HEK293 (cell line): ENCODE data around the gene GRK5.

Source experiments
- CTCF ChIA-PET: fragments of 350-600 bp; formaldehyde crosslinking; extraction: SDS; loops from one replicate; lab custom pipeline; 2021; ENCODE audit warnings: antibody characterized with exemption; lab: Yijun Ruan, JAX
- POLR2A ChIA-PET: fragments of 300-600 bp; formaldehyde crosslinking; extraction: SDS; loops from one replicate; lab custom pipeline; 2020; ENCODE audit warnings: antibody characterized with exemption, inconsistent platforms; lab: Yijun Ruan, JAX
- H3K27ac ChIP-seq: fragments of 200-500 bp; sonication (Bioruptor generic); 2 replicates; pipeline ENCODE4 v1.5.1; 2014; ENCODE audit warnings: low read depth, low read length, control low read depth, inconsistent platforms; ENCODE audit errors: extremely low read depth
- H3K36me3 ChIP-seq, 2 experiments: fragments of 200-500 bp in 1 of 2; sonication (Bioruptor generic) in 1 of 2; 1 replicate in 1 of 2; 2 replicates in 1 of 2; pipeline ENCODE4 v1.5.1; 2014 to 2017; ENCODE audit warnings: inconsistent platforms in 2 of 2, low read length in 2 of 2; ENCODE audit not compliant: control insufficient read depth in 2 of 2, insufficient read depth in 1 of 2
- H3K4me1 ChIP-seq: fragments of 200-500 bp; sonication (Bioruptor generic); 2 replicates; pipeline ENCODE4 v1.5.1; 2014; ENCODE audit warnings: mild to moderate bottlenecking, low read length, inconsistent platforms; ENCODE audit not compliant: control insufficient read depth, insufficient read depth
- H3K4me3 ChIP-seq: 2 replicates; pipeline ENCODE4 v1.5.1; 2011; ENCODE audit warnings: low read depth, mild to moderate bottlenecking, control low read depth, low read length, moderate library complexity
- H3K9me3 ChIP-seq: fragments of 200-500 bp; sonication (Bioruptor generic); 2 replicates; pipeline ENCODE4 v1.5.1; 2014; ENCODE audit warnings: low read depth, low read length, inconsistent platforms; ENCODE audit not compliant: control insufficient read depth, insufficient read depth
- BCL11A ChIP-seq: fragments of 450-650 bp; formaldehyde crosslinking; IDR thresholded peaks from 2 replicates; pipeline ENCODE4 v1.5.1; 2016; ENCODE audit warnings: low read depth, missing biosample characterization, missing genetic modification characterization
- GLI4 ChIP-seq: fragments of 450-650 bp; formaldehyde crosslinking; IDR thresholded peaks from 2 replicates; pipeline ENCODE4 v1.5.1; 2016; ENCODE audit warnings: missing biosample characterization, missing genetic modification characterization
- IKZF3 ChIP-seq: fragments of 450-650 bp; IDR thresholded peaks from 2 replicates; pipeline ENCODE4 v1.5.0; 2018; ENCODE audit warnings: missing biosample characterization, mild to moderate bottlenecking, missing genetic modification characterization, moderate library complexity
- KLF16 ChIP-seq: fragments of 450-650 bp; formaldehyde crosslinking; IDR thresholded peaks from 2 replicates; pipeline ENCODE4 v1.5.1; 2017; ENCODE audit warnings: missing biosample characterization, missing genetic modification characterization
- KLF17 ChIP-seq: fragments of 450-650 bp; formaldehyde crosslinking; IDR thresholded peaks from 2 replicates; pipeline ENCODE4 v1.5.1; 2016; ENCODE audit warnings: missing biosample characterization, missing genetic modification characterization
- KLF8 ChIP-seq: fragments of 450-650 bp; formaldehyde crosslinking; IDR thresholded peaks from 2 replicates; pipeline ENCODE4 v1.5.1; 2016; ENCODE audit warnings: missing biosample characterization, missing genetic modification characterization
- SCRT2 ChIP-seq: fragments of 450-650 bp; formaldehyde crosslinking; IDR thresholded peaks from 2 replicates; pipeline ENCODE4 v1.5.1; 2016; ENCODE audit warnings: missing biosample characterization, missing genetic modification characterization
- SP3 ChIP-seq: fragments of 450-650 bp; formaldehyde crosslinking; IDR thresholded peaks from 2 replicates; pipeline ENCODE4 v1.5.1; 2016; ENCODE audit warnings: missing biosample characterization, missing genetic modification characterization
- ZBTB17 ChIP-seq: fragments of 450-650 bp; formaldehyde crosslinking; IDR thresholded peaks from 2 replicates; pipeline ENCODE4 v1.5.1; 2016; ENCODE audit warnings: missing biosample characterization, missing genetic modification characterization
- ZNF148 ChIP-seq: fragments of 450-650 bp; formaldehyde crosslinking; IDR thresholded peaks from 2 replicates; pipeline ENCODE4 v1.5.0; 2017; ENCODE audit warnings: missing biosample characterization, missing genetic modification characterization, borderline replicate concordance
- ZNF157 ChIP-seq: fragments of 450-650 bp; formaldehyde crosslinking; IDR thresholded peaks from 2 replicates; pipeline ENCODE4 v1.5.1; 2016; ENCODE audit warnings: missing biosample characterization, missing genetic modification characterization
- ZNF174 ChIP-seq: fragments of 450-650 bp; formaldehyde crosslinking; IDR thresholded peaks from 2 replicates; pipeline ENCODE4 v1.5.0; 2017; ENCODE audit warnings: missing biosample characterization, mild to moderate bottlenecking, missing genetic modification characterization
- ZNF184 ChIP-seq: fragments of 450-650 bp; IDR thresholded peaks from 2 replicates; pipeline ENCODE4 v1.5.1; 2018; ENCODE audit warnings: missing biosample characterization, mild to moderate bottlenecking, missing genetic modification characterization
- ZNF23 ChIP-seq: fragments of 450-650 bp; formaldehyde crosslinking; IDR thresholded peaks from 2 replicates; pipeline ENCODE4 v1.5.1; 2016; ENCODE audit warnings: missing biosample characterization, missing genetic modification characterization, borderline replicate concordance
- ZNF239 ChIP-seq: fragments of 450-650 bp; formaldehyde crosslinking; IDR thresholded peaks from 2 replicates; pipeline ENCODE4 v1.5.1; 2016; ENCODE audit warnings: missing biosample characterization, missing genetic modification characterization
- ZNF248 ChIP-seq: fragments of 450-650 bp; formaldehyde crosslinking; IDR thresholded peaks from 2 replicates; pipeline ENCODE4 v1.5.1; 2017; ENCODE audit warnings: missing biosample characterization, missing genetic modification characterization
- ZNF341 ChIP-seq: fragments of 450-650 bp; formaldehyde crosslinking; IDR thresholded peaks from 2 replicates; pipeline ENCODE4; 2016; ENCODE audit warnings: low read depth, missing biosample characterization, missing genetic modification characterization
- ZNF37A ChIP-seq: fragments of 450-650 bp; IDR thresholded peaks from 2 replicates; pipeline ENCODE4 v1.5.1; 2018; ENCODE audit warnings: missing biosample characterization, missing genetic modification characterization
- ZNF423 ChIP-seq: fragments of 450-650 bp; formaldehyde crosslinking; IDR thresholded peaks from 2 replicates; pipeline ENCODE4 v1.5.1; 2016; ENCODE audit warnings: missing biosample characterization, missing genetic modification characterization
- ZNF449 ChIP-seq: fragments of 450-650 bp; formaldehyde crosslinking; IDR thresholded peaks from 2 replicates; pipeline ENCODE4 v1.5.1; 2017; ENCODE audit warnings: missing biosample characterization, mild to moderate bottlenecking, missing genetic modification characterization, moderate library complexity
- ZNF654 ChIP-seq: fragments of 450-650 bp; formaldehyde crosslinking; IDR thresholded peaks from 2 replicates; pipeline ENCODE4 v1.5.1; 2016; ENCODE audit warnings: low read depth, missing biosample characterization, missing genetic modification characterization
- ZNF664 ChIP-seq: fragments of 450-650 bp; formaldehyde crosslinking; IDR thresholded peaks from 2 replicates; pipeline ENCODE4 v1.5.1; 2016; ENCODE audit warnings: missing biosample characterization, missing genetic modification characterization
- ZNF704 ChIP-seq: fragments of 450-650 bp; formaldehyde crosslinking; IDR thresholded peaks from 2 replicates; pipeline ENCODE4 v1.5.1; 2016; ENCODE audit warnings: missing biosample characterization, missing genetic modification characterization
- ZNF76 ChIP-seq: fragments of 450-650 bp; formaldehyde crosslinking; IDR thresholded peaks from 2 replicates; pipeline ENCODE4; 2016; ENCODE audit warnings: low read depth, missing biosample characterization, missing genetic modification characterization, borderline replicate concordance
- ZNF777 ChIP-seq: fragments of 450-650 bp; formaldehyde crosslinking; IDR thresholded peaks from 2 replicates; pipeline ENCODE4 v1.5.1; 2017; ENCODE audit warnings: missing biosample characterization, missing genetic modification characterization, borderline replicate concordance
- ZNF791 ChIP-seq: fragments of 450-650 bp; formaldehyde crosslinking; IDR thresholded peaks from 2 replicates; pipeline ENCODE4 v1.5.1; 2016; ENCODE audit warnings: missing biosample characterization, missing genetic modification characterization
- ZSCAN4 ChIP-seq: fragments of 450-650 bp; formaldehyde crosslinking; IDR thresholded peaks from 2 replicates; pipeline ENCODE4 v1.5.1; 2017; ENCODE audit warnings: missing biosample characterization, missing genetic modification characterization

The GRK5 gene

GRCh38 chr10:119439922-119440321, 232.6 kb downstream of the GRK5 start:
- Histone ChIP-seq H3K27ac (no peak overlapping the region), H3K4me1 (no peaks in the 10 kb centered on the region), H3K36me3 (no peaks in the 10 kb centered on the region), H3K4me3 (no peak overlapping the region), H3K9me3 (no peaks in the 10 kb centered on the region)
- POLR2A ChIA-PET = no interaction called here
- CTCF ChIA-PET = interaction anchor here (0.7 to 0.8 kb wide), 2 partner anchors 16 to 49 kb away, joined by 3 to 4 read pairs; no protein-coding TSS in a partner anchor
- no peak for TF ChIP-seq KLF8
- no peak for TF ChIP-seq ZNF791 (tag by site-specific recombination)
- no peak for TF ChIP-seq ZNF248 (tag by site-specific recombination)
- TF ChIP-seq ZNF449 (tag by site-specific recombination) = no peak
- TF ChIP-seq ZNF423 (tag by site-specific recombination) = no peak
- no peak for TF ChIP-seq KLF17 (tag by site-specific recombination)
- no peak for TF ChIP-seq ZNF341 (tag by site-specific recombination)
- no peak for TF ChIP-seq ZNF174 (tag by site-specific recombination)
- no peak for TF ChIP-seq KLF16
- no peak for TF ChIP-seq ZNF239 (tag by site-specific recombination)
- TF ChIP-seq ZNF148 (tag by site-specific recombination) = no peak
- no peak for TF ChIP-seq ZNF184 (tag by site-specific recombination)
- no peak for TF ChIP-seq ZSCAN4
- TF ChIP-seq ZNF777 (tag by site-specific recombination) = no peak

GRCh38 chr10:119441151-119441821, 233.9 kb downstream of the GRK5 start:
- Histone ChIP-seq H3K36me3 (no peaks in the 10 kb centered on the region), H3K27ac (no peak overlapping the region), H3K9me3 (no peaks in the 10 kb centered on the region), H3K4me1 (no peaks in the 10 kb centered on the region), H3K4me3 (no peak overlapping the region)
- ChIA-PET CTCF (interaction anchor here (0.9 to 6.9 kb wide), 2 partner anchors 8 to 242 kb away, joined by 3 to 64 read pairs; no protein-coding TSS in a partner anchor), POLR2A (no interaction called here)
- TF ChIP-seq BCL11A (no peak), ZNF157 (tag by site-specific recombination) (no peak), ZNF654 (no peak), ZNF248 (tag by site-specific recombination) (no peak), ZNF23 (no peak), ZNF37A (tag by site-specific recombination) (no peak), ZNF704 (tag by site-specific recombination) (no peak), IKZF3 (tag by site-specific recombination) (no peak), ZBTB17 (tag by site-specific recombination) (no peak), SP3 (tag by site-specific recombination) (no peak), ZNF76 (tag by site-specific recombination) (no peak), SCRT2 (tag by site-specific recombination) (no peak), ZNF664 (no peak), GLI4 (tag by site-specific recombination) (no peak)
